Endothelial cell of hepatic sinusoid (primary cell): ENCODE data around the gene ZKSCAN2.

Experiments used
- in situ Hi-C: cut with HindIII; loops from 2 replicates; pipeline ENCODE4 v1.10.0; 2017; ENCODE audit warnings: low sequenced_read_pairs

The ZKSCAN2 gene

GRCh38 chr16:25257470-25257955, at the start of gene ZKSCAN2:
ZKSCAN2 (minus strand) TSS chr16:25257845; CDS start chr16:25257127, 718 bp downstream.
- in situ Hi-C loops = no loop called here

- in situ Hi-C loops = no loop called here
These were observed 42.3 kb upstream of the ZKSCAN2 start for GRCh38 chr16:25299792-25300590.

- in situ Hi-C loops = no loop called here
These were observed 40.7 kb upstream of the ZKSCAN2 start for GRCh38 chr16:25298165-25298872.

- in situ Hi-C loops = no loop called here
These were observed 39.6 kb upstream of the ZKSCAN2 start for GRCh38 chr16:25297151-25297787.

- in situ Hi-C loops = no loop called here
These were observed 33.9 kb upstream of the ZKSCAN2 start for GRCh38 chr16:25291580-25291979.

GRCh38 chr16:25289466-25289865, 31.8 kb upstream of the ZKSCAN2 start:
- in situ Hi-C loops = no loop called here

GRCh38 chr16:25279491-25279890, 21.8 kb upstream of the ZKSCAN2 start:
- in situ Hi-C loops = no loop called here

- in situ Hi-C loops = no loop called here
These were observed 13.8 kb upstream of the ZKSCAN2 start for GRCh38 chr16:25271421-25271820.

GRCh38 chr16:25270577-25270976, 12.9 kb upstream of the ZKSCAN2 start:
- in situ Hi-C loops = no loop called here

GRCh38 chr16:25269879-25270278, 12.2 kb upstream of the ZKSCAN2 start:
- in situ Hi-C loops = no loop called here

GRCh38 chr16:25265968-25266367, 8.3 kb upstream of the ZKSCAN2 start:
- in situ Hi-C loops = no loop called here

- in situ Hi-C loops = no loop called here
These were observed 7.0 kb upstream of the ZKSCAN2 start for GRCh38 chr16:25264597-25264996.

- in situ Hi-C loops = no loop called here
These were observed 2.8 kb upstream of the ZKSCAN2 start for GRCh38 chr16:25260416-25260815.

GRCh38 chr16:25258861-25259179, 1.2 kb upstream of the ZKSCAN2 start:
- in situ Hi-C loops = no loop called here

- in situ Hi-C loops = no loop called here
These were observed 563 bp upstream of the ZKSCAN2 start for GRCh38 chr16:25257956-25258860.

- in situ Hi-C loops = no loop called here
These were observed 763 bp downstream of the ZKSCAN2 start for GRCh38 chr16:25256695-25257469.

GRCh38 chr16:25253322-25253721, 4.3 kb downstream of the ZKSCAN2 start:
- in situ Hi-C loops = no loop called here

GRCh38 chr16:25250467-25250866, 7.2 kb downstream of the ZKSCAN2 start:
- in situ Hi-C loops = no loop called here

GRCh38 chr16:25235991-25236390, 21.7 kb downstream of the ZKSCAN2 start:
- in situ Hi-C loops = no loop called here

GRCh38 chr16:25228372-25228771, 29.3 kb downstream of the ZKSCAN2 start:
- in situ Hi-C loops = no loop called here
